ENCODE measurements around the gene FGF22. TPM values are rescaled to one million over a fixed set of nuclear protein-coding genes. Genes with fewer than 3 reads are reported as not detected.

FGF22 gene
- total and polyA plus RNA-seq, 2 of the 4 experiments (the other 2 are of a cell fraction): 0.14 TPM; not detected in 1

GRCh38 chr19:655691-656090, 16.0 kb downstream of the FGF22 start:
- no peak overlapping the region for H2AFZ ChIP-seq (replicated peaks; ENCODE audit: low read length, poor library complexity)
- H3K4me3 ChIP-seq (ENCODE audit: insufficient read depth, low read depth, low read length): no peak overlapping the region
- DNase-seq: no peak
- no peak overlapping the region for H3K27ac ChIP-seq (ENCODE audit: insufficient read depth, low read length)
- no peak overlapping the region for H3K4ac ChIP-seq (ENCODE audit: low read depth, low read length)
- H2BK120ac ChIP-seq (ENCODE audit: low read depth, low read length): no peak overlapping the region
- no peak overlapping the region for H3K14ac ChIP-seq (replicated peaks; ENCODE audit: low read depth, low read length)
- ATAC-seq (ENCODE audit: low read depth): no peak
- ChIA-PET CTCF (interaction anchor here (0.6 kb wide), 1 partner anchor 72 kb away, joined by 4 read pairs; no protein-coding TSS in a partner anchor), POLR2A (ENCODE audit: unreplicated experiment) (no interaction called here)
- H2BK5ac ChIP-seq (ENCODE audit: low read depth, low read length, poor library complexity, severe bottlenecking): no peak overlapping the region
- intact Hi-C loops (cut with micrococcal nuclease) (no loop called here), dilution Hi-C loops (cut with HindIII; ENCODE audit: low sequenced_read_pairs, unreplicated experiment) (no loop called here), in situ Hi-C loops (cut with MboI; ENCODE audit: low sequenced_read_pairs) (no loop called here)
- H2BK20ac ChIP-seq (ENCODE audit: low read depth, low read length): no peak overlapping the region
- H4K5ac ChIP-seq (ENCODE audit: low read depth, low read length): no peak overlapping the region
- H4K8ac ChIP-seq (ENCODE audit: low read depth in 2 of 2, low read length in 2 of 2): no peak overlapping the region
- H3K9ac ChIP-seq (ENCODE audit: low read depth, low read length): no peak overlapping the region
- no peaks in the 10 kb centered on the region for H3K9me3 ChIP-seq (ENCODE audit: control insufficient read depth, insufficient read depth, low read length)
- 85% methylated on average over 12 of the region's 17 CpGs; no CpG with 5 or more reads in 1 of the 2 experiments for WGBS, 2 experiments (ENCODE audit: extremely low coverage in 2 of 2, insufficient read length in 1 of 2)
- H2AK5ac ChIP-seq (ENCODE audit: low read depth, low read length): no peak overlapping the region
- no peak overlapping the region for H3K4me2 ChIP-seq (ENCODE audit: low read depth, low read length)
- no peak overlapping the region for H3K56ac ChIP-seq (ENCODE audit: extremely low read depth, insufficient read depth, low read length)
- H3K18ac ChIP-seq (ENCODE audit: low read depth, low read length): no peak overlapping the region
- no peak overlapping the region for H4K91ac ChIP-seq (ENCODE audit: insufficient read depth, low read depth, low read length)
- no TSS peak for BruUV-seq (replicated peaks)
- no peaks in the 10 kb centered on the region for H3K27me3 ChIP-seq (ENCODE audit: control insufficient read depth, insufficient read depth, low read length)
- no peak overlapping the region for H2BK15ac ChIP-seq (ENCODE audit: low read depth, low read length)
- TF ChIP-seq CHD1 (IDR thresholded peaks at IDR 0.05; ENCODE audit: low read depth, low read length): no peak
- no peak for TF ChIP-seq MAZ (IDR thresholded peaks at IDR 0.05; ENCODE audit: borderline replicate concordance, low read depth, low read length)
- no peak for TF ChIP-seq RFX5 (IDR thresholded peaks at IDR 0.05; ENCODE audit: low read depth, low read length)
- TF ChIP-seq USF2 (IDR thresholded peaks at IDR 0.05; ENCODE audit: low read depth, low read length): no peak
- TF ChIP-seq CTCF (conservative IDR thresholded peaks at IDR 0.05; ENCODE audit: low read depth, low read length): no peak
- TF ChIP-seq SMC3 (IDR thresholded peaks at IDR 0.05; ENCODE audit: low read depth, low read length): no peak
- TF ChIP-seq RCOR1 (IDR thresholded peaks at IDR 0.05; ENCODE audit: insufficient replicate concordance, low read length): no peak
- TF ChIP-seq CEBPB (IDR thresholded peaks at IDR 0.05; ENCODE audit: low read depth, low read length): no peak
- H3K36me3 ChIP-seq (ENCODE audit: control insufficient read depth, insufficient read depth, low read length): peaks cover 29% of the 10 kb centered on the region
- H4K20me1 ChIP-seq (ENCODE audit: insufficient read depth, low read length): peaks cover 85% of the 10 kb centered on the region
- H2AK9ac ChIP-seq (replicated peaks; ENCODE audit: low read depth, low read length, poor library complexity): no peak overlapping the region
- no peaks in the 10 kb centered on the region for H3K9me1 ChIP-seq (ENCODE audit: insufficient read depth, low read length)
- H3K4me1 ChIP-seq (ENCODE audit: control insufficient read depth, insufficient read depth, low read length): no peaks in the 10 kb centered on the region; the same call in 1 of the 2 replicates
- H3K79me1 ChIP-seq (ENCODE audit: low read depth in 1 of 2, low read length in 2 of 2): peaks cover 0 to 52% of the 10 kb centered on the region in 2 experiments; a peak in 3 of 4 replicates
- H3K23ac ChIP-seq (ENCODE audit: low read depth, low read length): no peak overlapping the region

Measured in IMR-90 (cell line).